Spleen (tissue), 7 donors: Measurements from ENCODE around the gene AXIN1.

Source experiments
- POLR2AphosphoS5 ChIP-seq, 3 donors: sonication (generic); formaldehyde crosslinking; IDR thresholded peaks; one replicate each; pipeline ENCODE4 v1.5.1; 2017; ENCODE audit warnings: antibody characterized with exemption in 3 of 3
- TF ChIP-seq, protein P1 (sequence below), 11 experiments: fragments of 200-600 bp in 7 of 11; fragments of 450-650 bp in 4 of 11; sonication (generic) in 4 of 11; IDR thresholded peaks in 8 of 11; conservative IDR thresholded peaks in 3 of 11; 1 replicate in 7 of 11; 2 replicates in 4 of 11; pipeline versions ENCODE4 v1.4.0 to v1.8.0; 2016 to 2021; ENCODE audit warnings: antibody characterized with exemption in 11 of 11, inconsistent platforms in 4 of 11, mild to moderate bottlenecking in 1 of 11
- donor health status: DM: no; HTN: no; CAD: no; lungs with moderate emphysema.
- donor health status: DM: no; HTN: no; CAD: no.
- donor health status: DM: no; HTN: no; CAD: no.

DNA sequence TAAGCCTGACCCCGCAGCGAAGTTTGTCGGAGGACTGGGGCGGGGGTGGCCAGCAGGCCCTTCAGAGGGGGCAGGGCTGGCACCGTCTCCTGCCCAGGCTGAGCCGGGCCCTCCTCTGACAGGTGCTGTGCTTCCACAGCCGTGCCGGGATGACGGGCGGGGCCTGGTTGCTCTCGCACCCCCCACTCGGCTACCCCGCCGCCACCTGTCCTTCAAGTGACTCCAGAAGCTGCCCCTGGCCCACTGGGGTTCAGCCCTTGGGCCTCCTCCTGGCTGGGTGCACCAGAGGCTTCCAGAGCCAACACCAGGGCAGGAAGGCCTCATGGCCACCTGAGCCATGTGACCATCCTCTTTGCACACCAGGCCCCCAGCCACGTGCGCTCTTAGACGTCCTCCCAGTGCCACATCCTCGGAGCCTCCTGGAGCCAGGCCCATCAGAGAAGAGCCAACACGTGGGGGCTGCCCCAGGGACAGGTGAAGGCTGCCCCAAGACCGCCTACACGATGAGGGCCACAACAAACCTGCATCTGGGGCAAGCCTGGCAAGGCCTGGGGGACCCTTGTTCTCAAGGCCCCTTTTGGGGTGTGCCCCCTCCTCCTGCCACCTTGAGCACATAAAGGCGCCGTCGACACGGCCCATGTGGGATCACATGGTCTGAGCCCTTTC lies 62.4 kb downstream of the AXIN1 start:
- TF ChIP-seq, protein P1, sequence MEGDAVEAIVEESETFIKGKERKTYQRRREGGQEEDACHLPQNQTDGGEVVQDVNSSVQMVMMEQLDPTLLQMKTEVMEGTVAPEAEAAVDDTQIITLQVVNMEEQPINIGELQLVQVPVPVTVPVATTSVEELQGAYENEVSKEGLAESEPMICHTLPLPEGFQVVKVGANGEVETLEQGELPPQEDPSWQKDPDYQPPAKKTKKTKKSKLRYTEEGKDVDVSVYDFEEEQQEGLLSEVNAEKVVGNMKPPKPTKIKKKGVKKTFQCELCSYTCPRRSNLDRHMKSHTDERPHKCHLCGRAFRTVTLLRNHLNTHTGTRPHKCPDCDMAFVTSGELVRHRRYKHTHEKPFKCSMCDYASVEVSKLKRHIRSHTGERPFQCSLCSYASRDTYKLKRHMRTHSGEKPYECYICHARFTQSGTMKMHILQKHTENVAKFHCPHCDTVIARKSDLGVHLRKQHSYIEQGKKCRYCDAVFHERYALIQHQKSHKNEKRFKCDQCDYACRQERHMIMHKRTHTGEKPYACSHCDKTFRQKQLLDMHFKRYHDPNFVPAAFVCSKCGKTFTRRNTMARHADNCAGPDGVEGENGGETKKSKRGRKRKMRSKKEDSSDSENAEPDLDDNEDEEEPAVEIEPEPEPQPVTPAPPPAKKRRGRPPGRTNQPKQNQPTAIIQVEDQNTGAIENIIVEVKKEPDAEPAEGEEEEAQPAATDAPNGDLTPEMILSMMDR (IDR thresholded peaks at IDR 0.05 in 8 of 11, conservative IDR thresholded peaks at IDR 0.05 in 3 of 11), result no peak
- no peak for TF ChIP-seq POLR2AphosphoS5 (IDR thresholded peaks at IDR 0.05)
